Measurements from ENCODE around the gene LINGO4. TPM values are rescaled to one million over a fixed set of nuclear protein-coding genes. Genes with fewer than 3 reads are reported as not detected.

LINGO4 gene
- total RNA-seq, 6 experiments from 2014 or later, result 0.12 to 0.37 (median 0.18) TPM

- peak; percentile 93 to 97 (median 97) for DNase-seq
- peaks cover 0 to 4% (median 1%) of the 10 kb centered on the region in 4 donors for H3K36me3 ChIP-seq
- peak; percentile 49 to 71 (median 58) for ATAC-seq
- intact Hi-C loops (cut with DNase I), result no loop called here
- H3K4me3 ChIP-seq, result peak overlapping the region in 2 of 3 donors; percentile 21 to 74
- H3K4me1 ChIP-seq, result peaks cover 0 to 76% (median 31%) of the 10 kb centered on the region in 4 donors
- H3K27me3 ChIP-seq, result no peaks in the 10 kb centered on the region
- peak overlapping the region in 2 of 3 donors; percentile 71 to 88 for H3K27ac ChIP-seq
- no peak for TF ChIP-seq POLR2A (IDR thresholded peaks at IDR 0.05)
- TF ChIP-seq, protein P1, sequence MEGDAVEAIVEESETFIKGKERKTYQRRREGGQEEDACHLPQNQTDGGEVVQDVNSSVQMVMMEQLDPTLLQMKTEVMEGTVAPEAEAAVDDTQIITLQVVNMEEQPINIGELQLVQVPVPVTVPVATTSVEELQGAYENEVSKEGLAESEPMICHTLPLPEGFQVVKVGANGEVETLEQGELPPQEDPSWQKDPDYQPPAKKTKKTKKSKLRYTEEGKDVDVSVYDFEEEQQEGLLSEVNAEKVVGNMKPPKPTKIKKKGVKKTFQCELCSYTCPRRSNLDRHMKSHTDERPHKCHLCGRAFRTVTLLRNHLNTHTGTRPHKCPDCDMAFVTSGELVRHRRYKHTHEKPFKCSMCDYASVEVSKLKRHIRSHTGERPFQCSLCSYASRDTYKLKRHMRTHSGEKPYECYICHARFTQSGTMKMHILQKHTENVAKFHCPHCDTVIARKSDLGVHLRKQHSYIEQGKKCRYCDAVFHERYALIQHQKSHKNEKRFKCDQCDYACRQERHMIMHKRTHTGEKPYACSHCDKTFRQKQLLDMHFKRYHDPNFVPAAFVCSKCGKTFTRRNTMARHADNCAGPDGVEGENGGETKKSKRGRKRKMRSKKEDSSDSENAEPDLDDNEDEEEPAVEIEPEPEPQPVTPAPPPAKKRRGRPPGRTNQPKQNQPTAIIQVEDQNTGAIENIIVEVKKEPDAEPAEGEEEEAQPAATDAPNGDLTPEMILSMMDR (IDR thresholded peaks at IDR 0.05), result no peak
- H3K9me3 ChIP-seq, result no peaks in the 10 kb centered on the region
- WGBS (ENCODE audit: insufficient coverage, low coverage, low lambda C conversion rate, missing lambda C conversion rate), result 13% methylated on average over 5 of the region's 10 CpGs
Observed at GRCh38 chr1:151832318-151832980, 27.2 kb upstream of the LINGO4 start.

GRCh38 chr1:151831605-151832004 lies 26.4 kb upstream of the LINGO4 start, which contains the start of gene RORC:
Gene RORC (minus strand): TSS chr1:151831802. CDS start chr1:151831764, 38 bp downstream.
- peak; percentile 88 to 95 (median 94) for DNase-seq
- WGBS (ENCODE audit: insufficient coverage, low coverage, low lambda C conversion rate, missing lambda C conversion rate), result 42% methylated on average over 5 of the region's 5 CpGs
- peak within 1 kb of the TSS; percentile 62 to 88 (median 71) for H3K27ac ChIP-seq

GRCh38 chr1:151831256-151831591 lies 26.0 kb upstream of the LINGO4 start:
- H3K9me3 ChIP-seq, result no peaks in the 10 kb centered on the region
- no peak for DNase-seq
- no peaks in the 10 kb centered on the region for H3K27me3 ChIP-seq
- H3K4me3 ChIP-seq, result peak overlapping the region; percentile 57 to 74 (median 72)
- TF ChIP-seq, protein P1 (IDR thresholded peaks at IDR 0.05), result no peak
- TF ChIP-seq POLR2A (IDR thresholded peaks at IDR 0.05), result no peak
- intact Hi-C loops (cut with DNase I), result no loop called here
- WGBS (ENCODE audit: insufficient coverage, low coverage, low lambda C conversion rate, missing lambda C conversion rate), result 16% methylated on average over 3 of the region's 4 CpGs
- peaks cover 0 to 81% (median 32%) of the 10 kb centered on the region in 4 donors for H3K4me1 ChIP-seq
- no peak for ATAC-seq
- H3K27ac ChIP-seq, result peak overlapping the region; percentile 62 to 88 (median 71)
- H3K36me3 ChIP-seq, result peaks cover 0 to 4% (median 1%) of the 10 kb centered on the region in 4 donors

More at GRCh38 chr1:151831605-151832004, 26.4 kb upstream of the LINGO4 start, which contains the start of gene RORC:
- peak within 1 kb of the TSS; percentile 57 to 74 (median 72) for H3K4me3 ChIP-seq
- intact Hi-C loops (cut with DNase I), result no loop called here
- no peaks in the 10 kb centered on the region for H3K27me3 ChIP-seq
- H3K9me3 ChIP-seq, result no peaks in the 10 kb centered on the region
- H3K4me1 ChIP-seq, result peaks cover 0 to 80% (median 31%) of the 10 kb centered on the region in 4 donors
- peak; percentile 88 for TF ChIP-seq POLR2A (IDR thresholded peaks at IDR 0.05)
- TF ChIP-seq, protein P1 (IDR thresholded peaks at IDR 0.05), result no peak
- ATAC-seq, result peak; percentile 70 to 79 (median 72)
- H3K36me3 ChIP-seq, result peaks cover 0 to 4% (median 1%) of the 10 kb centered on the region in 4 donors

DNA sequence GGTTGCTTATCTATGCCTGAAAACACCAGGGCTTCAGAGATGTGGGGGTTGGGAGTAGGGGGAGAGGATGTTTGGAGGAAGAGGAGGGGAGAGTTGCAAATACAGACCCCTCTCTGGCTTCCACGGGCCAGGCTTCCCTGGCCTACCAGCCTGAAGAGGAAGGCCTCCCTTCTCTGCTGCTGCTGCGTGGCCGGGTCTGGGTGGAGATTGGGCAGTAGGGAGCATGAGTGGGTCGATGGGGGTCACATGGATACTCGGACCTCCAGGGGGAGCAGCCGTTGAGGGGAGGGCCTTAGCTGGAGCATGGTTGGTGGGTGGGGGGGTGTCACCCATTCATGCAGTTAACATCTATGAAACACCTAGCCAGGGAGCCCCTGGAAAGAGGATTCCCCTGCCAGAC lies 24.8 kb upstream of the LINGO4 start:
- Histone ChIP-seq H3K36me3 (peaks cover 0 to 4% (median 1%) of the 10 kb centered on the region in 4 donors), H3K9me3 (no peaks in the 10 kb centered on the region), H3K27me3 (no peaks in the 10 kb centered on the region), H3K4me1 (peaks cover 0 to 77% (median 30%) of the 10 kb centered on the region in 4 donors), H3K4me3 (peak overlapping the region in 2 of 3 donors; percentile 36 to 74), H3K27ac (no peak overlapping the region)
- WGBS (ENCODE audit: insufficient coverage, low coverage, low lambda C conversion rate, missing lambda C conversion rate), result 25% methylated on average over 3 of the region's 6 CpGs
- intact Hi-C loops (cut with DNase I), result no loop called here
- ATAC-seq, result no peak
- TF ChIP-seq POLR2A (IDR thresholded peaks at IDR 0.05), result no peak
- TF ChIP-seq, protein P1 (IDR thresholded peaks at IDR 0.05), result no peak
- peak in 1 of 3 donors; percentile 39 for DNase-seq
